SU-DHL-6 (cell line): ENCODE data around the gene POLR2E.

Source experiments
- H2AFZ ChIP-seq: fragments of 200-600 bp; sonication (generic); 2 replicates; pipeline ENCODE4 v1.6.1; 2014; ENCODE audit warnings: low read depth, mild to moderate bottlenecking, moderate library complexity, mixed read lengths, antibody characterized with exemption, low read length; ENCODE audit not compliant: severe bottlenecking
- H3F3A ChIP-seq: fragments of 200-600 bp; shearing (Covaris generic); 2 replicates; pipeline ENCODE4 v1.6.0; 2016; ENCODE audit warnings: antibody characterized with exemption, mild to moderate bottlenecking; ENCODE audit not compliant: insufficient read depth
- H3K27ac ChIP-seq: fragments of 200-600 bp; sonication (generic); 2 replicates; pipeline ENCODE4 v1.5.1; 2016; ENCODE audit warnings: low read depth, mild to moderate bottlenecking, low read length, moderate library complexity, mixed read lengths
- H3K27me3 ChIP-seq: fragments of 200-600 bp; sonication (generic), shearing (Covaris generic); 2 replicates; pipeline ENCODE4 v1.6.0; 2014; ENCODE audit warnings: mild to moderate bottlenecking, low read length
- H3K36me3 ChIP-seq: fragments of 200-600 bp; sonication (generic); 2 replicates; pipeline ENCODE4 v1.6.1; 2014; ENCODE audit warnings: mild to moderate bottlenecking, low read length, mixed read lengths
- H3K4me2 ChIP-seq: fragments of 300-600, 200-600 bp; shearing (Covaris generic), sonication (generic); 2 replicates; pipeline ENCODE4 v1.6.0; 2014; ENCODE audit warnings: low read length, low read depth, mild to moderate bottlenecking; ENCODE audit not compliant: poor library complexity, severe bottlenecking
- H3K4me3 ChIP-seq: fragments of 200-600 bp; sonication (generic); 2 replicates; pipeline ENCODE4 v1.5.1; 2014; ENCODE audit warnings: antibody characterized with exemption, low read length, mild to moderate bottlenecking, mixed read lengths; ENCODE audit not compliant: insufficient read depth, poor library complexity, severe bottlenecking
- H3K79me2 ChIP-seq: fragments of 200-600 bp; sonication (generic); 2 replicates; pipeline ENCODE4 v1.6.1; 2014; ENCODE audit warnings: mild to moderate bottlenecking, low read length, moderate library complexity; ENCODE audit not compliant: insufficient read depth
- H3K9ac ChIP-seq: fragments of 200-600 bp; sonication (generic); 2 replicates; pipeline ENCODE4 v1.7.0; 2014; ENCODE audit warnings: mild to moderate bottlenecking, low read length
- H3K9me2 ChIP-seq: fragments of 200-600 bp; sonication (generic); replicated peaks from 2 replicates; pipeline ENCODE4 v1.6.1; 2014; ENCODE audit warnings: low read length; ENCODE audit not compliant: insufficient read depth
- H3K9me3 ChIP-seq: fragments of 200-600 bp; sonication (generic); 2 replicates; pipeline ENCODE4 v1.6.1; 2014; ENCODE audit warnings: low read length, mixed read lengths; ENCODE audit not compliant: insufficient read depth
- H4K20me1 ChIP-seq: fragments of 200-600 bp; sonication (generic); 2 replicates; pipeline ENCODE4 v1.6.1; 2014; ENCODE audit warnings: low read depth, mild to moderate bottlenecking, antibody characterized with exemption, low read length, moderate library complexity, mixed read lengths
- EZH2phosphoT487 ChIP-seq: fragments of 200-600 bp; sonication (generic), shearing (Covaris generic); conservative IDR thresholded peaks from 2 replicates; pipeline ENCODE4 v1.6.1; 2018; ENCODE audit warnings: mild to moderate bottlenecking, antibody characterized with exemption, low read length, moderate library complexity, mixed read lengths
- TF ChIP-seq, protein P1 (sequence below): fragments of 200-600 bp; sonication (generic); IDR thresholded peaks from one replicate; pipeline ENCODE4 v1.5.1; 2017; ENCODE audit warnings: antibody characterized with exemption, mild to moderate bottlenecking, low read length, moderate library complexity; ENCODE audit not compliant: insufficient read depth, poor library complexity, severe bottlenecking

POLR2E gene

DNA sequence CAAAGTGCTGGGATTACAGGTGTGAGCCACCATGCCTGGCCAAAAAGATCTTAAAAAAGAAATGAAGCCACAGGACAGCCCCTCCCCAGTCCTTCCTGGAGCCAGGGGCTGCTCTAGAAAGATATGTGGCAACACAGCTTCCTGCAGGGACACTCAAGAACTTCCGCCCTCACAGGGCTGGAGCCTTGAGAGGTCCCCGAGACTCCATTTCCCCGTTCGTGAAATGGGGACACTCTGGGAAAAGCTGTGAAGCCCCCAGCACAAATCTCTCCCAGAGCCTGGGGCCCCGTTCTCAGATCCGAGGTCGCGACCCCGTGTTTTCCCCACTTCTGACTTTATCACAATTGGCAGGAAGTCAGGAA is 6.1 kb upstream of the POLR2E start:
- H3K4me3 ChIP-seq: no peak overlapping the region
- no peaks in the 10 kb centered on the region for H4K20me1 ChIP-seq
- no peaks in the 10 kb centered on the region for H3K79me2 ChIP-seq
- no peaks in the 10 kb centered on the region for H3K36me3 ChIP-seq
- H3K9ac ChIP-seq: no peak overlapping the region
- H3K4me2 ChIP-seq: no peak overlapping the region
- H3F3A ChIP-seq: 0 out of 2 replicates have a peak, but pooled peaks cover 3% of the 10 kb centered on the region
- H3K9me2 ChIP-seq: no peaks in the 10 kb centered on the region
- H3K9me3 ChIP-seq: no peaks in the 10 kb centered on the region
- no peak overlapping the region for H2AFZ ChIP-seq
- no peaks in the 10 kb centered on the region for H3K27me3 ChIP-seq
- TF ChIP-seq EZH2phosphoT487: no peak
- TF ChIP-seq, protein P1, sequence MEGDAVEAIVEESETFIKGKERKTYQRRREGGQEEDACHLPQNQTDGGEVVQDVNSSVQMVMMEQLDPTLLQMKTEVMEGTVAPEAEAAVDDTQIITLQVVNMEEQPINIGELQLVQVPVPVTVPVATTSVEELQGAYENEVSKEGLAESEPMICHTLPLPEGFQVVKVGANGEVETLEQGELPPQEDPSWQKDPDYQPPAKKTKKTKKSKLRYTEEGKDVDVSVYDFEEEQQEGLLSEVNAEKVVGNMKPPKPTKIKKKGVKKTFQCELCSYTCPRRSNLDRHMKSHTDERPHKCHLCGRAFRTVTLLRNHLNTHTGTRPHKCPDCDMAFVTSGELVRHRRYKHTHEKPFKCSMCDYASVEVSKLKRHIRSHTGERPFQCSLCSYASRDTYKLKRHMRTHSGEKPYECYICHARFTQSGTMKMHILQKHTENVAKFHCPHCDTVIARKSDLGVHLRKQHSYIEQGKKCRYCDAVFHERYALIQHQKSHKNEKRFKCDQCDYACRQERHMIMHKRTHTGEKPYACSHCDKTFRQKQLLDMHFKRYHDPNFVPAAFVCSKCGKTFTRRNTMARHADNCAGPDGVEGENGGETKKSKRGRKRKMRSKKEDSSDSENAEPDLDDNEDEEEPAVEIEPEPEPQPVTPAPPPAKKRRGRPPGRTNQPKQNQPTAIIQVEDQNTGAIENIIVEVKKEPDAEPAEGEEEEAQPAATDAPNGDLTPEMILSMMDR: no peak
- no peak overlapping the region for H3K27ac ChIP-seq

DNA sequence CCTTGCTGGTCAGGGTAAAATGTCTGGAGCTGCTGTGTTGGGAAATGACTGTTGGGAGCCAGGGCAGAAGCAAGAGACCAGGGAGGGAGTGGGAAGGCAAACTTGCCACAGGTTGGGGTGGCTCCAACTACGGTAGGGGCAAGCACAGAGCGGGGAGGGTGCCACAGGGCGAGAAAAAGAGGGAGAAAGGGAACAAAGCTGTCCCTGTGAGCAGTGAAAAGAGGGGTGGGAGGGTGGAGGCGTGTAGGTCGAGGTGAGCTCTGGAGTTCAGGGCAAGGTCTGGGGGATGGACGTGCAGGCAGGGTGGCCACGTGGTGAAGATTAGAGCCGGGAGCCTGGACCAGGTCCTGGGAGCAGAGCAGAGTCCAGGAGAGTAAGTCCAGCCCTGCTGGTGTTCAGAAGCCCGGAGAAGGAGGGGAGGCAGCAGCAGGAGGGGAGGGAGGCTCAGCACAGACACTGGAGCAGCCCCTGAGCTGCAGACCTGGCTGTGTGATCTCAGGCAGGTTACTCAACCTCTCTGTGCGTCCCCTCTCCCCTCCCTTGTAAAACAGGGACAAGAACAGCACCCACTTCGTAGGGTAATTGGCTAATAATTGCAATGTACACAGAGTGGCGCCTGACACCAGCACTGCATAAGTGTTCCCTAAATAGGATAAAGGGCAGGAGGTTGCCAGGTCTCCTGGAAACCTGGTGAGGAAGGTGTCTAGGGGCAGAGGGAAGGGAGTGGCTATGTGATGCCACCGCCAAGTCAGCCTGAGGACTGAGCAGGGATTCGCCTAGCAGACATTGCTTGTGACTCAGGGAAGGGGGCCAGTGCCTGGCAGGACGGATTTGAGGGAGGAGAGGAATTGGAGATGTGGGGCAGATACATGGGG is 3.2 kb upstream of the POLR2E start:
- H3K27ac ChIP-seq: no peak overlapping the region

DNA sequence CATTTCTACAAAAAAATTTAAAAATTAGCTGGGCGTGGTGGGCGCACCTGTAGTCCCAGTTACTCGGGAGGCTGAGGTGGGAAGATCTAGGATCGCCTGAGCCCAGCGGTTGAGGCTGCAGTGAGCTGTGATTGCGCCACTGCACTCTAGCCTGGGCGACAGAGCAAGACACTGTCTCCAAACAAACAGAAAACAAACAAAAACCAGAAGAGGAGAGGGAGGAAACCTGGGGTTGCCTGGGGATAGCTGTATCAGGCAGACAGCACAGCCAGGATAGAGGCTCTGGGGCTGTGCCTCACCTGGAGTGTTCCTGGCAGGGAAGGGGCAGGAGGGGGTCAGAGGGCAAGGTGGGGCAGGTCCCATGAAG is 2.6 kb upstream of the POLR2E start:
- H4K20me1 ChIP-seq: no peaks in the 10 kb centered on the region
- 0 out of 2 replicates have a peak, but pooled peaks cover 3% of the 10 kb centered on the region for H3F3A ChIP-seq
- H2AFZ ChIP-seq: no peak overlapping the region
- no peak overlapping the region for H3K4me2 ChIP-seq
- no peak overlapping the region for H3K27ac ChIP-seq
- H3K79me2 ChIP-seq: peaks cover 23% of the 10 kb centered on the region
- H3K27me3 ChIP-seq: no peaks in the 10 kb centered on the region
- H3K9me3 ChIP-seq: no peaks in the 10 kb centered on the region
- H3K9ac ChIP-seq: no peak overlapping the region
- no peaks in the 10 kb centered on the region for H3K9me2 ChIP-seq
- no peaks in the 10 kb centered on the region for H3K36me3 ChIP-seq
- TF ChIP-seq, protein P1: no peak
- TF ChIP-seq EZH2phosphoT487: no peak
- H3K4me3 ChIP-seq: no peak overlapping the region

More for the DNA sequence above, 3.2 kb upstream of the POLR2E start:
- TF ChIP-seq, protein P1: no peak
- TF ChIP-seq EZH2phosphoT487: no peak
- Histone ChIP-seq H3K27me3 (no peaks in the 10 kb centered on the region), H3K4me3 (no peak overlapping the region), H3K4me2 (no peak overlapping the region), H4K20me1 (no peaks in the 10 kb centered on the region), H3K9me2 (no peaks in the 10 kb centered on the region), H3K9ac (no peak overlapping the region), H3K79me2 (peaks cover 17% of the 10 kb centered on the region), H3K9me3 (no peaks in the 10 kb centered on the region), H3K36me3 (no peaks in the 10 kb centered on the region), H3F3A (0 out of 2 replicates have a peak, but pooled peaks cover 3% of the 10 kb centered on the region), H2AFZ (no peak overlapping the region)
